ENCODE measurements around the gene PALLD. TPM values are rescaled to one million over a fixed set of nuclear protein-coding genes. Genes with fewer than 3 reads are reported as not detected.

The PALLD gene
- total RNA-seq, 1 donor from 2014 or later: 69.2 TPM

- no peak overlapping the region for H3K4me3 ChIP-seq (ENCODE audit: low read depth, low read length)
- no peak for TF ChIP-seq CTCF (IDR thresholded peaks at IDR 0.05; ENCODE audit: insufficient read depth, low read length, severe bottlenecking)
- H3K36me3 ChIP-seq (ENCODE audit: control insufficient read depth, insufficient read depth, low read length): no peaks in the 10 kb centered on the region
- FAIRE-seq (no peak), DNase-seq (ENCODE audit: low read depth) (no peak)
- H3K27me3 ChIP-seq (ENCODE audit: control insufficient read depth, insufficient read depth, low read length): no peaks in the 10 kb centered on the region
Measured at GRCh38 chr4:168813890-168814289, 317.0 kb downstream of the PALLD start.

GRCh38 chr4:168815379-168816345 lies 318.8 kb downstream of the PALLD start:
- Histone ChIP-seq H3K27me3 (ENCODE audit: control insufficient read depth, insufficient read depth, low read length) (no peaks in the 10 kb centered on the region), H3K4me3 (ENCODE audit: low read depth, low read length) (no peak overlapping the region), H3K36me3 (ENCODE audit: control insufficient read depth, insufficient read depth, low read length) (no peaks in the 10 kb centered on the region)
- FAIRE-seq (peak; percentile 47), DNase-seq (ENCODE audit: low read depth) (no peak)
- no peak for TF ChIP-seq CTCF (IDR thresholded peaks at IDR 0.05; ENCODE audit: insufficient read depth, low read length, severe bottlenecking)

- Histone ChIP-seq H3K4me3 (ENCODE audit: low read depth, low read length) (no peak overlapping the region), H3K27me3 (ENCODE audit: control insufficient read depth, insufficient read depth, low read length) (no peaks in the 10 kb centered on the region), H3K36me3 (ENCODE audit: control insufficient read depth, insufficient read depth, low read length) (no peaks in the 10 kb centered on the region)
- DNase-seq (ENCODE audit: low read depth): no peak
- TF ChIP-seq CTCF (IDR thresholded peaks at IDR 0.05; ENCODE audit: insufficient read depth, low read length, severe bottlenecking): no peak
- peak; percentile 36 for FAIRE-seq
Measured at GRCh38 chr4:168817370-168817769, 320.5 kb downstream of the PALLD start.

- FAIRE-seq: no peak
- TF ChIP-seq CTCF (IDR thresholded peaks at IDR 0.05; ENCODE audit: insufficient read depth, low read length, severe bottlenecking): no peak
- no peak overlapping the region for H3K4me3 ChIP-seq (ENCODE audit: low read depth, low read length)
- H3K36me3 ChIP-seq (ENCODE audit: control insufficient read depth, insufficient read depth, low read length): no peaks in the 10 kb centered on the region
- DNase-seq (ENCODE audit: low read depth): no peak
- H3K27me3 ChIP-seq (ENCODE audit: control insufficient read depth, insufficient read depth, low read length): no peaks in the 10 kb centered on the region
Measured at GRCh38 chr4:168822481-168822880, 325.6 kb downstream of the PALLD start.

- no peak for TF ChIP-seq CTCF (IDR thresholded peaks at IDR 0.05; ENCODE audit: insufficient read depth, low read length, severe bottlenecking)
- H3K4me3 ChIP-seq (ENCODE audit: low read depth, low read length): no peak overlapping the region
- no peak for DNase-seq (ENCODE audit: low read depth)
- H3K27me3 ChIP-seq (ENCODE audit: control insufficient read depth, insufficient read depth, low read length): no peaks in the 10 kb centered on the region
- H3K36me3 ChIP-seq (ENCODE audit: control insufficient read depth, insufficient read depth, low read length): no peaks in the 10 kb centered on the region
- FAIRE-seq: no peak
Measured at GRCh38 chr4:168825975-168826374, 329.1 kb downstream of the PALLD start.
